ENCODE measurements around the gene SUSD6. TPM values are rescaled to one million over a fixed set of nuclear protein-coding genes. Genes with fewer than 3 reads are reported as not detected.
A peak's percentile ranks its signal among the peaks of the same experiment; 100 is the strongest.

Gene SUSD6
- polyA plus RNA-seq, 2 of the 4 experiments (the other 2 are of a cell fraction): 4.3 to 7.0 TPM

DNA sequence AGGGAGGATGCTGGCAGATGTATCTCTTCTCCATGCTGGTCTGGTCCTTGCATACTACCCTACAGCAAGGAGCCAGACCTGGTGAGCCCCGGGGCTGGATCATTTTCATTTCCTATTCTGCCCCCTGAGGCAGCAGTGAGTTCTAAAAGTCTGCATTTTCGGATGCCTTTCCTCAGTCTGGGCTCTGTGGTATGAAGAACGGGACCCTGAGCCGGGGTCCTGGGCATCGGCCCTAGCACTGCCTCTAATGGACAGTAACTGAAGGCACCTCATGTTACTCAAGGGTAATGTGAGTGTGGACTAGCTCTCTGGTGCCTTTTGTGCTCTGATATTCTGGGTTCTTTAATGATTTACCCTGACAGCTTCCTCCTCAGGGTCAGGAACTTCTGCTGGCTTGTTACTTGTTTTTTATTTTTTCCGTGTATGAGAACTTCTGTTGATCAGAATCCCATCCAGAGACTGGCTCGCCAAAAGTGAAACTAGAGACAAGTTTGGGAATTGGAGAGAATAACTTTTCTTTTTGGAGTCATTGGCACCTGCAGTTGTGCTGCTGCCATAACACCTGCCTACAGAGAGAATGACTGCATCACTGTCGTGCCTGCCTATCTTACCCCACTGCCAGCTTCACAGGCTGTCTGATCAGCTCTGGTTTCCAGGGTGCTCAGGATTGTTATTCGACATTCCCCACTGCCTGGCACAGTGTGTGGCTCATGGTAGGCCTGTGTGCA is 62.3 kb downstream of the SUSD6 start:
- CTCF ChIA-PET: no interaction called here
- H3K4me3 ChIP-seq: no peak overlapping the region
- 71% methylated on average over 9 of the region's 9 CpGs for WGBS (ENCODE audit: missing lambda C conversion rate)
- TF ChIP-seq ZNF302 (CRISPR knock-in tag; IDR thresholded peaks at IDR 0.05) (no peak), TFCP2L1 (CRISPR knock-in tag; IDR thresholded peaks at IDR 0.05) (no peak), CBX8 (IDR thresholded peaks at IDR 0.05) (no peak), FOXS1 (CRISPR knock-in tag; IDR thresholded peaks at IDR 0.05) (no peak), BHLHE40 (IDR thresholded peaks at IDR 0.05; ENCODE audit: low read depth, low read length) (no peak), NR3C1 (IDR thresholded peaks at IDR 0.05) (no peak), FOSL2 (IDR thresholded peaks at IDR 0.05) (no peak), FOSL2 (CRISPR knock-in tag; IDR thresholded peaks at IDR 0.05) (no peak), HOXB13 (CRISPR knock-in tag; IDR thresholded peaks at IDR 0.05; ENCODE audit: low read depth) (no peak), NFE2L2 (conservative IDR thresholded peaks at IDR 0.05; ENCODE audit: low read length) (no peak), KDM1A (IDR thresholded peaks at IDR 0.05; ENCODE audit: low read depth) (no peak), ZC3H11A (IDR thresholded peaks at IDR 0.05) (no peak), MAFK (IDR thresholded peaks at IDR 0.05; ENCODE audit: partially characterized antibody) (no peak)
- TF ChIP-seq, protein P1, sequence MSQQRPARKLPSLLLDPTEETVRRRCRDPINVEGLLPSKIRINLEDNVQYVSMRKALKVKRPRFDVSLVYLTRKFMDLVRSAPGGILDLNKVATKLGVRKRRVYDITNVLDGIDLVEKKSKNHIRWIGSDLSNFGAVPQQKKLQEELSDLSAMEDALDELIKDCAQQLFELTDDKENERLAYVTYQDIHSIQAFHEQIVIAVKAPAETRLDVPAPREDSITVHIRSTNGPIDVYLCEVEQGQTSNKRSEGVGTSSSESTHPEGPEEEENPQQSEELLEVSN (IDR thresholded peaks at IDR 0.05; ENCODE audit: borderline replicate concordance, low read depth): no peak
- TF ChIP-seq, protein P2, sequence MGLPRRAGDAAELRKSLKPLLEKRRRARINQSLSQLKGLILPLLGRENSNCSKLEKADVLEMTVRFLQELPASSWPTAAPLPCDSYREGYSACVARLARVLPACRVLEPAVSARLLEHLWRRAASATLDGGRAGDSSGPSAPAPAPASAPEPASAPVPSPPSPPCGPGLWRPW (IDR thresholded peaks at IDR 0.05): no peak
- TF ChIP-seq, protein P3, sequence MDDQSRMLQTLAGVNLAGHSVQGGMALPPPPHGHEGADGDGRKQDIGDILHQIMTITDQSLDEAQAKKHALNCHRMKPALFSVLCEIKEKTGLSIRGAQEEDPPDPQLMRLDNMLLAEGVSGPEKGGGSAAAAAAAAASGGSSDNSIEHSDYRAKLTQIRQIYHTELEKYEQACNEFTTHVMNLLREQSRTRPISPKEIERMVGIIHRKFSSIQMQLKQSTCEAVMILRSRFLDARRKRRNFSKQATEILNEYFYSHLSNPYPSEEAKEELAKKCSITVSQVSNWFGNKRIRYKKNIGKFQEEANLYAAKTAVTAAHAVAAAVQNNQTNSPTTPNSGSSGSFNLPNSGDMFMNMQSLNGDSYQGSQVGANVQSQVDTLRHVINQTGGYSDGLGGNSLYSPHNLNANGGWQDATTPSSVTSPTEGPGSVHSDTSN (IDR thresholded peaks at IDR 0.05): no peak
- no peak overlapping the region for H3K27ac ChIP-seq
- FAIRE-seq: no peak
- H3K4me1 ChIP-seq: no peaks in the 10 kb centered on the region
- POLR2A ChIA-PET: no interaction called here
- peak; percentile 29 to 50; a peak in 4 of 6 replicates for ATAC-seq
- no peak overlapping the region for H3K4me2 ChIP-seq
- no peaks in the 10 kb centered on the region for H3K9me3 ChIP-seq
- DNase-seq (ENCODE audit: low read depth in 1 of 2, low spot score in 1 of 2): no peak

DNA sequence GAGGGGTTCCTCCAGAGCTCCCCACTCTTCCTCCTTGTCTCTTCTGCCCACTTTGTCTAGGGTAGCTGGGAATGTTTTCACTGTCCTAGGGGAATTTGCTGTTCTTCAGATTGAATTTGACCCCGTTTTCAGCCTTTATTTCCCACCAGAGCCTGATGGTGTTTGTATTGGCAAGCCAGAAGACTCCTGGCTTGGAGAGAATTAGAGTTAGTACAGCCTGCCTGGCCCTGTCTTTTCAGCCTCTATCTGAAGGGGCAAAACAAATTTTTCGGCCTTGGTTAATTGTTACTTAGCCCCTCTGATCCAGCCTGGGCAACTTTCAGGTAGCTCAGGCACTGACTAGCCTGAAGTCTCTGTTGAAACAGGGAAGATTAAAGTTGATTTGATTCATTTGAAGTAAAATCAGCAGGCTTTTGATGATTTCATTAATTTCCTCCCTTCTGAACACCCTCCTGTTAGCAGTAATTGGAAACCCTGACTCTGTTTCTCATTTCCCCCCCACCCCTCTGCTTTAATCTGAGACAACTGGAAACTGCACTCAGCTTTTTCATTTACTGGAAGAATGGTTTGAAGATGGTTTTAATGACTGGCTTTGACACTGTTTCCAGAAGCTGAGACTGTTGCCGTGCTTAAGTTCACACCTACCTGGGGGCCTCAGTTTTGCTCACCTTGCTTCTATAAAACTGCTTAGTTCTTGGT is 63.3 kb downstream of the SUSD6 start:
- ChIA-PET CTCF (interaction anchor here (0.6 to 1.1 kb wide), 2 partner anchors 80 to 1524 kb away, joined by 3 read pairs; no protein-coding TSS in a partner anchor), POLR2A (no interaction called here)
- DNase-seq (ENCODE audit: low read depth in 1 of 2, low spot score in 1 of 2) (no peak), ATAC-seq (no peak), FAIRE-seq (no peak)
- H3K4me2 ChIP-seq: no peak overlapping the region
- no peaks in the 10 kb centered on the region for H3K4me1 ChIP-seq
- no peak overlapping the region for H3K4me3 ChIP-seq
- WGBS (ENCODE audit: missing lambda C conversion rate): 75% methylated on average over 3 of the region's 3 CpGs
- no peak for TF ChIP-seq HEYL (CRISPR knock-in tag; IDR thresholded peaks at IDR 0.05)
- TF ChIP-seq JUN (IDR thresholded peaks at IDR 0.05): no peak
- TF ChIP-seq HOXB5 (CRISPR knock-in tag; IDR thresholded peaks at IDR 0.05): no peak
- TF ChIP-seq KDM1A (IDR thresholded peaks at IDR 0.05; ENCODE audit: low read depth): no peak
- TF ChIP-seq, protein P3 (IDR thresholded peaks at IDR 0.05): no peak
- no peak for TF ChIP-seq NFE2L2 (conservative IDR thresholded peaks at IDR 0.05; ENCODE audit: low read length)
- no peak for TF ChIP-seq FOSL2 (IDR thresholded peaks at IDR 0.05)
- TF ChIP-seq FOSL2 (CRISPR knock-in tag; IDR thresholded peaks at IDR 0.05): no peak
- no peak for TF ChIP-seq EHF (CRISPR knock-in tag; IDR thresholded peaks at IDR 0.05)
- TF ChIP-seq, protein P4, sequence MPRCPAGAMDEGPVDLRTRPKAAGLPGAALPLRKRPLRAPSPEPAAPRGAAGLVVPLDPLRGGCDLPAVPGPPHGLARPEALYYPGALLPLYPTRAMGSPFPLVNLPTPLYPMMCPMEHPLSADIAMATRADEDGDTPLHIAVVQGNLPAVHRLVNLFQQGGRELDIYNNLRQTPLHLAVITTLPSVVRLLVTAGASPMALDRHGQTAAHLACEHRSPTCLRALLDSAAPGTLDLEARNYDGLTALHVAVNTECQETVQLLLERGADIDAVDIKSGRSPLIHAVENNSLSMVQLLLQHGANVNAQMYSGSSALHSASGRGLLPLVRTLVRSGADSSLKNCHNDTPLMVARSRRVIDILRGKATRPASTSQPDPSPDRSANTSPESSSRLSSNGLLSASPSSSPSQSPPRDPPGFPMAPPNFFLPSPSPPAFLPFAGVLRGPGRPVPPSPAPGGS (IDR thresholded peaks at IDR 0.05): no peak
- no peak for TF ChIP-seq EP300 (IDR thresholded peaks at IDR 0.05)
- TF ChIP-seq ESRRA (IDR thresholded peaks at IDR 0.05; ENCODE audit: borderline replicate concordance, low read length): no peak
- TF ChIP-seq RNF2 (IDR thresholded peaks at IDR 0.05; ENCODE audit: borderline replicate concordance, low read depth): no peak
- no peak for TF ChIP-seq BHLHE40 (IDR thresholded peaks at IDR 0.05; ENCODE audit: low read depth, low read length)
- no peak for TF ChIP-seq RAD21 (conservative IDR thresholded peaks at IDR 0.05 in 1 of 2, IDR thresholded peaks at IDR 0.05 in 1 of 2)
- no peak overlapping the region for H3K27ac ChIP-seq
- H3K9me3 ChIP-seq: no peaks in the 10 kb centered on the region
